ENCODE data around the gene NKAIN2.

The NKAIN2 gene

GRCh38 chr6:124053315-124053714, 249.7 kb downstream of the NKAIN2 start:
- no peak overlapping the region for H3K4me3 ChIP-seq (replicated peaks; ENCODE audit: low read depth, low read length)
- no peak for TF ChIP-seq CTCF (IDR thresholded peaks at IDR 0.05; ENCODE audit: low read depth, low read length, missing control alignments)
- DNase-seq (ENCODE audit: extremely low read depth, low read depth): no peak

GRCh38 chr6:124054034-124054433, 250.4 kb downstream of the NKAIN2 start:
- TF ChIP-seq CTCF (IDR thresholded peaks at IDR 0.05; ENCODE audit: low read depth, low read length, missing control alignments): no peak
- no peak for DNase-seq (ENCODE audit: extremely low read depth, low read depth)
- H3K4me3 ChIP-seq (replicated peaks; ENCODE audit: low read depth, low read length): no peak overlapping the region

- TF ChIP-seq CTCF (IDR thresholded peaks at IDR 0.05; ENCODE audit: low read depth, low read length, missing control alignments): no peak
- no peak overlapping the region for H3K4me3 ChIP-seq (replicated peaks; ENCODE audit: low read depth, low read length)
- no peak for DNase-seq (ENCODE audit: extremely low read depth, low read depth)
These were observed 251.7 kb downstream of the NKAIN2 start for GRCh38 chr6:124055395-124055794.

- DNase-seq (ENCODE audit: extremely low read depth, low read depth): no peak
These were observed 252.3 kb downstream of the NKAIN2 start for GRCh38 chr6:124055963-124056362.

GRCh38 chr6:124056407-124057334, 253.0 kb downstream of the NKAIN2 start:
- H3K4me3 ChIP-seq (replicated peaks; ENCODE audit: low read depth, low read length): no peak overlapping the region

More at GRCh38 chr6:124055963-124056362, 252.3 kb downstream of the NKAIN2 start:
- no peak overlapping the region for H3K4me3 ChIP-seq (replicated peaks; ENCODE audit: low read depth, low read length)
- no peak for TF ChIP-seq CTCF (IDR thresholded peaks at IDR 0.05; ENCODE audit: low read depth, low read length, missing control alignments)

GRCh38 chr6:124057461-124057860, 253.8 kb downstream of the NKAIN2 start:
- DNase-seq (ENCODE audit: extremely low read depth, low read depth): no peak
- TF ChIP-seq CTCF (IDR thresholded peaks at IDR 0.05; ENCODE audit: low read depth, low read length, missing control alignments): no peak
- no peak overlapping the region for H3K4me3 ChIP-seq (replicated peaks; ENCODE audit: low read depth, low read length)

More at GRCh38 chr6:124056407-124057334, 253.0 kb downstream of the NKAIN2 start:
- no peak for DNase-seq (ENCODE audit: extremely low read depth, low read depth)
- no peak for TF ChIP-seq CTCF (IDR thresholded peaks at IDR 0.05; ENCODE audit: low read depth, low read length, missing control alignments)

Data from HFF-Myc (cell line).